ENCODE results near the gene RAB24. TPM values are rescaled to one million over a fixed set of nuclear protein-coding genes. Genes with fewer than 3 reads are reported as not detected.
A peak's percentile ranks its signal among the peaks of the same experiment; 100 is the strongest.
"Not testable (repeated sequence)": the region's sequence is repeated elsewhere in the genome, so short reads cannot be mapped to it uniquely, and the experiment has no call there.

Gene RAB24
- total and polyA plus RNA-seq, 2 experiments from 2014 or later: 81.5 to 94.7 TPM

DNA sequence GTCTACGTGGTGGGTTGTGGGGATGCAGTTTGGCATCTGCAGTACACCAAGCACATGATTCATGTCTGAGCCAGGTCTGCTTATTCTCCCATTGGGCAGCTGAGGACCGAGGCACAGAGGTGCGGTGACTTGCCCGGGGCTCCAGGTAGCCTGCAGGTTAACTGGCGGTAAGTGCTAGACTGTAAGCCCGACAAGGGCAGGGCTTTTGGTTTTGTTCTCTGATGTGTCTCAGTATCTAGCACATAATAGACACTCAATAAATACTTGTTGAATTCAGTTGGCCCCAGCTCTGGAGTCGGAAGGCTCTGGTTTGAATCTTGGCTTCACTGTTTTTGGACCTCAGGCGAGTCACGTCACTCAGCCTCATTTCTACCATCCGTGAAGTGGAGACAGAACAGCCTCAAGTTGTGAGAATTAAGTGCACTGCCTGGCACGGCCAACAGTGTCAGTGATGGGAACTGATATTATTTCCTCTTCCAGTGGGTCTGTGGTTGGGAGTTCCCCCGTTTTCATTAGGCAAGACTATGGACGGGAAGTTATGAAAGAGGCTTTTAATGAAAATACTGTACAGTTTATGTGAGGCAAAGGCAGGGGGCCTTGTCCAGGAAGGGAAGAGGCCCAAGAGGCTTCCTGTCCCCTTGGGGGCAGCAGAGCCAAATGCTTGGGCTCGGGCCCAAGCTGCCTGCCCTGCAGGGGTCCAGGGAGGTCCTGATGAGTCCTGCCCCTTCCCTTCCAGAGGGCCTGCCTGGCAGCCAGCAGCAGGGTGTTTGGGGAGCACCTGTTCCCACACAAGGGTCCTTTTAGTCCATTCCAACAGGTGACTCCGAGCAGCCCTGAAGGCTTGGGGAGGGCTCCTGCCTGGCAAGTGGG, 3.4 kb upstream of the RAB24 start:
- TF ChIP-seq, protein P1, sequence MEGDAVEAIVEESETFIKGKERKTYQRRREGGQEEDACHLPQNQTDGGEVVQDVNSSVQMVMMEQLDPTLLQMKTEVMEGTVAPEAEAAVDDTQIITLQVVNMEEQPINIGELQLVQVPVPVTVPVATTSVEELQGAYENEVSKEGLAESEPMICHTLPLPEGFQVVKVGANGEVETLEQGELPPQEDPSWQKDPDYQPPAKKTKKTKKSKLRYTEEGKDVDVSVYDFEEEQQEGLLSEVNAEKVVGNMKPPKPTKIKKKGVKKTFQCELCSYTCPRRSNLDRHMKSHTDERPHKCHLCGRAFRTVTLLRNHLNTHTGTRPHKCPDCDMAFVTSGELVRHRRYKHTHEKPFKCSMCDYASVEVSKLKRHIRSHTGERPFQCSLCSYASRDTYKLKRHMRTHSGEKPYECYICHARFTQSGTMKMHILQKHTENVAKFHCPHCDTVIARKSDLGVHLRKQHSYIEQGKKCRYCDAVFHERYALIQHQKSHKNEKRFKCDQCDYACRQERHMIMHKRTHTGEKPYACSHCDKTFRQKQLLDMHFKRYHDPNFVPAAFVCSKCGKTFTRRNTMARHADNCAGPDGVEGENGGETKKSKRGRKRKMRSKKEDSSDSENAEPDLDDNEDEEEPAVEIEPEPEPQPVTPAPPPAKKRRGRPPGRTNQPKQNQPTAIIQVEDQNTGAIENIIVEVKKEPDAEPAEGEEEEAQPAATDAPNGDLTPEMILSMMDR (IDR thresholded peaks at IDR 0.05; ENCODE audit: low read depth, low read length): peak; percentile 27
- peaks cover 9% of the 10 kb centered on the region for H3K36me3 ChIP-seq

DNA sequence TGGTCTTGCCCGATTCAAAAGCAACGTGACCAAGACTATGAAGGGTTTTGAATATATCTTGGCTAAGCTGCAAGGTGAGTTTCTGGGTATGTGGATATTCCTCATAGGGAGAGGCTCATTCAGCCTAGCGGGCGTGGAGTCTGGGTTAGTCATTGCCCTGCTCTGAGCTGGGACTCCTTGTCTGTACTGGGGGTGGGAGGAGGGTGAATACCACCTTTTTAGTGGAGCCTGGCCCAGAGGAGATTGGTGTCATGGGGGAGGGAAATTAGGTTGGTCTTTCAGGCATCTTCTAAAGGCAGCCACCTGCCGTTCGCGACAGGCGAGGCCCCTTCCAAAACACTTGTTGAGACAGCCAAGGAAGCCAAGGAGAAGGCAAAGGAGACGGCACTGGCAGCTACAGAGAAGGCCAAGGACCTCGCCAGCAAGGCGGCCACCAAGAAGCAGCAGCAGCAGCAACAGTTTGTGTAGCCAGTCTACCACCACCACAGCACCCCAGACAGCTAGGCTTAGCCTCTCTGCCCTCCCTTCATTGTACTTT, 2.7 kb upstream of the RAB24 start:
- H3K27me3 ChIP-seq; H3K27ac ChIP-seq; H3K4me1 ChIP-seq (ENCODE audit: low read depth); DNase-seq (ENCODE audit: low read depth in 1 of 2, low spot score in 1 of 2); H3K4me3 ChIP-seq; H3K9me3 ChIP-seq (ENCODE audit: low read depth): not testable (repeated sequence)
- peaks cover 17% of the 10 kb centered on the region for H3K36me3 ChIP-seq

More for the DNA sequence above, 3.4 kb upstream of the RAB24 start:
- Histone ChIP-seq H3K27ac (no peak overlapping the region), H3K4me3 (no peak overlapping the region), H3K9me3 (ENCODE audit: low read depth) (no peaks in the 10 kb centered on the region), H3K27me3 (no peaks in the 10 kb centered on the region), H3K4me1 (ENCODE audit: low read depth) (peaks cover 6% of the 10 kb centered on the region)
- DNase-seq (ENCODE audit: low read depth in 1 of 2, low spot score in 1 of 2): peak in 1 of 2 donors; percentile 89

DNA sequence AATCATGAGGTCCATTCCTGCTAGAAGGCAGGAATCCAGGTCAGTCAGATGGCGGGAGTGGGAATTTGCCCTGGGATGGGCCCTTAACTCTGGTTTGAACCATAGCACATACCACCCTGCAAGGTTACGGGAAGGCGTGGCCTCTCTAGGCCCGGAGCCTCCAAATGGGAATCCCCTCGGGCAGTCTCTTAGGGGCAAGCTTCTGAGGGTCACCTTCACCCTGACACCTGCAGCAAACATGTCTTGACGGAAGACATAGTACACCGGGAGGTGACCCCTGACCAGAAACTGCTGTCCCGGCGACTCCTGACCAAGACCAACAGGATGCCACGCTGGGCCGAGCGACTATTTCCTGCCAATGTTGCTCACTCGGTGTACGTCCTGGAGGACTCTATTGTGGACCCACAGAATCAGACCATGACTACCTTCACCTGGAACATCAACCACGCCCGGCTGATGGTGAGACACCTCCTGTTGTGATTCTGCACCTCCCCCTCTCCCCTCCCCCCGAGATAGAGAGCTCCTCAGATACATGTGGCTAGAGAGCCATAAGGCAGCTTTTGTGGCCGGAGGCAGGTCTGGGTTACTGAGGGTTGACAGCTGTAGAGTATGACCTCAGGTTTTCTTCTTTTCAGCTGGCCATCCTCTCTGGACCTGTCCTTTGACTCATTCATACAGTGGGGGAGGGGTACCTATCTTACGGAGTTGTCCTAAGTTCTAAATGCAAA, 1.0 kb upstream of the RAB24 start:
- no peak for DNase-seq (ENCODE audit: low read depth in 1 of 2, low spot score in 1 of 2)
- peak overlapping the region; percentile 55 for H3K27ac ChIP-seq
- H3K4me3 ChIP-seq: peak overlapping the region; percentile 76
- TF ChIP-seq, protein P1 (IDR thresholded peaks at IDR 0.05; ENCODE audit: low read depth, low read length): no peak
- H3K4me1 ChIP-seq (ENCODE audit: low read depth): peaks cover 6% of the 10 kb centered on the region
- H3K9me3 ChIP-seq (ENCODE audit: low read depth): no peaks in the 10 kb centered on the region
- no peaks in the 10 kb centered on the region for H3K27me3 ChIP-seq
- H3K36me3 ChIP-seq: peaks cover 18% of the 10 kb centered on the region

DNA sequence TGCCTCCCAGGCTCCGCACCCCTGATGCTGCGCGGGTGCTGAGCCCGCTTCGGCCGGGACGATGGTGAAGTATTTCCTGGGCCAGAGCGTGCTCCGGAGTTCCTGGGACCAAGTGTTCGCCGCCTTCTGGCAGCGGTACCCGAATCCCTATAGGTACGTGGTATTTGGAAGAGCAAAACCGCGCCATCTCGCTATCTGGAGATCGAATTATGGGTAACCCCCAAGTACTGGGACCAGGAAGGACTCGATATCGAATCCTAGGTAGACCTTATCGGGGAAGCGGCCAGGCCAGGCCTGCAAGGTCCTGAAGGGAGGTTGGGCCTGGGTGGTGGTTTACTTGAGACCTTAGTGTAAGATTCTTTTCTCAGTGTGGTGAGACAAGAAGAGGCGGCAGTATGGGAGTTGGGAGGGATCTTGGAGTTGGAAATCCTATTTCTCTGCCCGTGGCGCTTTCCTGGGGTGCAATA, 439 bp upstream of the RAB24 start:
- H3K9me3 ChIP-seq (ENCODE audit: low read depth): no peaks in the 10 kb centered on the region
- no peaks in the 10 kb centered on the region for H3K27me3 ChIP-seq
- peak overlapping the region; percentile 76 for H3K4me3 ChIP-seq
- H3K4me1 ChIP-seq (ENCODE audit: low read depth): peaks cover 6% of the 10 kb centered on the region
- DNase-seq (ENCODE audit: low read depth in 1 of 2, low spot score in 1 of 2): peak in 1 of 2 donors; percentile 25
- TF ChIP-seq, protein P1 (IDR thresholded peaks at IDR 0.05; ENCODE audit: low read depth, low read length): no peak
- peak overlapping the region; percentile 55 for H3K27ac ChIP-seq
- peaks cover 18% of the 10 kb centered on the region for H3K36me3 ChIP-seq

DNA sequence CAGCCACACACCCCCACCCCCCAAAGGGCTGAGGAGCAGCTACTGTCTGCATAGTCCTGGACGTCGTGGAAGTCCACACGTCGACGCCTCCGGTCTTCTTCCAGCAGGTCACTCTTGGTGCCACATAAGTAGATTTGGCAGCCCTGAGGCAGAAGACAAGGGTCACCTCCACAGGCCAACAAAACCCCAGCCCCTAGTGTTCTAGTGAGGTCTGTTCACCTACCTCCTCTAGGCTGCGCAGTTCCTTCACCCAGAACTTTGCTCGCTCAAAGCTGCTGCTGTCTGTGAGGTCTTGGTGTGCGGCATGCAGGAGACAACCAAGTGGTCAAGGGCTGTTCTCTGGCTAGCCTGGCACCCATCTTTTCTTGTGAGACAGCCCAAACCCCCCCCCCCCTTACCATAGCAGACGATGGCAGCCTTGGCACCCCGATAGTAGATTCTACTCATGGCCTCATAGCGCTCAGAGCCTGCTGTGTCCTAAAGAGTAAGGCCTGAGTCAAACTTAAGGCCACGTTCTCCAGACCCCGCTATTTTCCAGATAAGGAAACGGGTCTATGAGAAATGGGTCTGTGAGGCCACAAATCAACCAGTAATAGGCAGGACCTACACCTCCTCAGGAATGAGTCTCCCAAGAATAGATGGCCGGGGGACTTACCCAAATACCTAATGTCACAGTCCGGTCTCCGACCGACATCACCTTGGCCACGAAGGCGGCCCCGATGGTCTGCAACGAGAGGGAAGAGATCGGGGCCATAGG, 987 bp downstream of the RAB24 start:
- DNase-seq (ENCODE audit: low read depth in 1 of 2, low spot score in 1 of 2): peak in 1 of 2 donors; percentile 22
- Histone ChIP-seq H3K4me1 (ENCODE audit: low read depth) (peaks cover 6% of the 10 kb centered on the region), H3K27ac (peak overlapping the region; percentile 42), H3K9me3 (ENCODE audit: low read depth) (no peaks in the 10 kb centered on the region), H3K27me3 (no peaks in the 10 kb centered on the region), H3K36me3 (peaks cover 18% of the 10 kb centered on the region), H3K4me3 (peak overlapping the region; percentile 76)
- TF ChIP-seq, protein P1 (IDR thresholded peaks at IDR 0.05; ENCODE audit: low read depth, low read length): peak; percentile 23
